HG02588 (cell line): ENCODE measurements around the gene ZCRB1.

ENCODE experiments used
- ATAC-seq: cut with Tn5 transposase; IDR thresholded peaks from one replicate; pipeline ENCODE4 v1.9.1; 2021; ENCODE audit warnings: mild to moderate bottlenecking, moderate library complexity; ENCODE audit not compliant: unreplicated experiment

The ZCRB1 gene

GRCh38 chr12:42281844-42282243 lies 44.0 kb downstream of the ZCRB1 start:
- ATAC-seq, result no peak

GRCh38 chr12:42281278-42281677 lies 44.6 kb downstream of the ZCRB1 start:
- no peak for ATAC-seq

GRCh38 chr12:42278128-42278510 lies 47.8 kb downstream of the ZCRB1 start:
- no peak for ATAC-seq

GRCh38 chr12:42277396-42278127 lies 48.3 kb downstream of the ZCRB1 start:
- ATAC-seq, result no peak

- no peak for ATAC-seq
These were observed 50.4 kb downstream of the ZCRB1 start for GRCh38 chr12:42275499-42275898.

GRCh38 chr12:42273706-42274105 lies 52.2 kb downstream of the ZCRB1 start:
- ATAC-seq, result no peak

- no peak for ATAC-seq
These were observed 55.3 kb downstream of the ZCRB1 start for GRCh38 chr12:42270596-42270995.

- no peak for ATAC-seq
These were observed 58.3 kb downstream of the ZCRB1 start for GRCh38 chr12:42267413-42268190.

- no peak for ATAC-seq
These were observed 59.2 kb downstream of the ZCRB1 start for GRCh38 chr12:42266579-42267230.

- no peak for ATAC-seq
These were observed 63.6 kb downstream of the ZCRB1 start for GRCh38 chr12:42262271-42262670.
